Stimulated activated CD4-positive, alpha-beta T cell treated with anti-CD3 and anti-CD28 coated beads, Interleukin-1b, Interleukin-23, amount 100 ng/mL, for 24 hours (primary cell): Measurements from ENCODE around the gene HSD17B2.
"Not testable (repeated sequence)": the region's sequence is repeated elsewhere in the genome, so short reads cannot be mapped to it uniquely, and the experiment has no call there.

Experiments
- DNase-seq, 4 experiments: peaks; one replicate each; pipeline ENCODE4 v3.0.0-alpha.2; 2020; ENCODE audit warnings: low read depth in 4 of 4, low spot score in 1 of 4

HSD17B2 gene

DNA sequence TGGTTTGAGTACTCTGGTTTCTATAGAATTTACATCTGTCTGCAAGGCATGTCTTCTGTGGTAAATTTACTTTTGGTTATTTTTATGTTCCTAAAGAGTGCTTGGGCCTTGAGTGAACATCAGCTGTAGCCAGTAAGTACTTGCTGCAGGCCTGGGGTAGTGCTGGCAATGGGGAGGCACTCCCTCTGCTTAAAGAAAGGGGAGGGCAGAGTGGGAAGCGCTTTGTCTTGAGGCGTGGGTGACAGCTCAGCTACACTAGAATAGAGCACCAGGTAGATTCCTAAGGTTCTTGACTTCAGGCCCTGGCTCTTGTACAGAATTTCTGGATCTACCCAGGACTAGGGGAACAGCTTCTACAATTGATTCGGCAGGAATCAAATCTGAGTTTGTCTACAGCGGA, 84.4 kb downstream of the HSD17B2 start:
- no peak for DNase-seq

DNA sequence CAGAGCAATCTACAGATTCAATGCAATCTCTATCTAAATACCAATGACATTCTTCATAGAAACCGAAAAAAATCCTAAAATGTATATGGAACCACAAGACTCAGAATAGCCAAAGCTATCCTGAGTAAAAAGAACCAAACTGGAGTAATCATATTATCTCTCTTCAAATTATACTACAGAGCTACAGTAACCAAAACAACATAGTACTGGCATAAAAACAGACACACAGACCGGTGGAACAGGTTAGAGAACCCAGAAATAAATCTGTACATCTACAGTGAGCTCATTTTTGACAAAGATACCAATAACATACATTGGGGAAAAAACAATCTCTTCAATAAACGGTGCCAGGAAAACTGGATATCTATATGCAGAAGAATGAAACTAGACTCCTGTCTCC, 89.6 kb downstream of the HSD17B2 start:
- no peak for DNase-seq

DNA sequence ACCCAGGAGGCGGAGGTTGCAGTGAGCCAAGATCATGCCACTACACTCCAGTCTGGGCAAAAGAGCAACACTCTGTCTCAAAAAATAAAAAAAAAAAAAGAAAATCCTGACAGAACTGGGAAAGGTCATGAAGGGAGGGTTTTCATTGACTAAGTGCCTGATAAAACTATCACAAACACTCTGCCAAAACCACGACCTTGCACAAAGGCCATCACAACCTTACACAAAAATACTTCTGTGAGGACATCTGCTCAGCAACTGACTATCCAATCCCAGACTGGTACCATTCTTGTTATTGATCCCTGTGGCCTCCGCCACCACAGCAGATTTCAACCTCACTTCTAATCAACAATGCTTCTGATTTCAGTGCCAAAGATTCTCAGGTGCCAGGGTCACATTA, 94.8 kb downstream of the HSD17B2 start:
- DNase-seq = no peak

DNA sequence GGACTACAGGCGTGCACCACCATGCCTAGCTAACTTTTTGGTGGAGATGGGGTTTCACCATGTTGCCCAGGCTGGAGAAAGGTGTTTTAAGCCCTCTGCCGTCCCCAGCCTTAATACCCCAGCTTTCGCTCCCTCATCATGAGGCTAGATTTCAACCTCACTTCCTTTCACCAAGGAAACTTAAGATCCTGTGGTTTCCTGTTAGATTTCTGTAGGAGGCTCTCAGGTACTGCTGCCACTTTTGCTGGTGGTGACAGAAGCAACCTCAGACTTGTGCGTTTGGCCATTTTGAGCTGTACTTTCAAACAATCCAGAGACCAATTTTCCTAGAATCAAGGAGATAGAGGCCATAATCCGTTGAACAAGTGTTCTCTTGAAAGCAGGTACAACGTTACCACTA, 98.7 kb downstream of the HSD17B2 start:
- no peak for DNase-seq

DNA sequence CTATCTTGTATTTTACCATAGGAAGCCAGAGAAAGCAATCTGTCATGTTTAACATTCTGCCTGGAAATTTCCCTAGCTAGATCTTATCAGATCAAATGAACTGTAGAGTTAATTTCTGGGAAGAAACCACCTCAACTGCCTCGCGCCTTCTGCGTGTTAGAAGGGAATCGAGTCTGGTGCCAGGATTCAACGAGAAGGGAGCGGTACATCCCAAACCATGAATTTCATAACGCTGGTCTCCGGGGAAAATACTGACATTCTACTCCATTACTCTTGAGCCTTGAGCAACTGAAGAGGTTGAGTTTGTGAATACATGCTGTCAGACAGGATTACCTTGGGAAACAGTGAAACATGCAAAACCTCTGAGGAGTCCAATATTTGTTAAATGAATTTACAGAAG, 99.8 kb downstream of the HSD17B2 start:
- no peak for DNase-seq

DNA sequence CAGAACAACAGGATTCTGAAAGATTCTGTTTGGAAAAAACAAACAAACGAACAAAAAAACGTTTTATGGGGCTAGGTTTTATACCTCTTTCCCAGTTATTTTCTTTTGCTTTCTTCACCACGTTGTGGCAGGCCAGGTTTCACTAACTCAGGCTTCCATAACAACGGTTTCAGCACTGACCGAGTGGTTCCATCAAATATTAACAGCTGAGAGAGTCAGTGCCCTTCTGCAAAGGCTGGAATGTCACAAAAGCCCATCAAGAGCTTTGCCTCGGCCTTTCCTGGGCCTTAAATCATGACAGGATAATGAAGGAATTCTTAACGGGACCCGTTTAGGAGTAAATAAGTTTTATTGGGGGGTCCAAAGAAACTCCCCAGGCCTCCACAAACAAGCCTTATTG, 100.8 kb downstream of the HSD17B2 start:
- DNase-seq = no peak

DNA sequence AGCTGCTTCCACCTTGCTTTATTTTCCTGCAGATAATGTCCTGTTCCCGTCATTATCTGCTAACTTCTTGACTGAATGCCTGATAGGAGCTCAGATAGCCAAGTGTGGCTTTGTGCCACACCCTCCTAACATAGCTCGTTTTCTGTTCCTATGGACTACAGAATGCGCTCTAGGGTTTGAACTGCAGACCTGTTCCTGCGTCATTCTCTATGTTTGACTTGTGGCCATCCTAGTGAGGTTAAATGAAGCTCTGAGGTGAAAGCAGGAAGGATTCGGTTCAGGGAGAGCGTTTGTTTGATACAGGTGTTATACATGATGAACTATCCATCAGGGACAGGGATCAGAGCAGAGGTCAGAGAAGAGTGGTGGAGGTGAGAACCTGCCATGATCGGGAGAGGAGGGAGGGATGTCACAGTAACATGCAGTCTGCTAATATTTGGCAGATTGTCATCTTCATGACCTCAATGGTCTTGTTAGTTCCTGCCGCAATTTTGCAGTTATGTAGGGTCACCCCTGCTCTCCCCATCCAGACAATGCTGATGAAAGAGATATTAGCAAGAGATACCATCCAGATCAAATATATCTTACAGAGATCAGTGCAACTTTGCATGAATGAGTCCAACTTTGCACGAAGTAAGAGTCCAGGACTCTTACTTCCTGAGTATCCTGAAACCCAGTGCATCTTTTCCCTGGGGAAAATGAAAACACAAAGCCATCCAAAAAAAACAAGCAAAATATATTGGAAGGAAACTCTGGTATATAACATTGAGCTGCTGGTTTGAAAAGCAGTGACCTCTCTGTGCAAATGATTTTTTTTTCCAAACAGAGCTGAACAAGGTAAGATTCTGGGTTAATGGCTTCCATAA, 102.1 kb downstream of the HSD17B2 start:
- no peak for DNase-seq

DNA sequence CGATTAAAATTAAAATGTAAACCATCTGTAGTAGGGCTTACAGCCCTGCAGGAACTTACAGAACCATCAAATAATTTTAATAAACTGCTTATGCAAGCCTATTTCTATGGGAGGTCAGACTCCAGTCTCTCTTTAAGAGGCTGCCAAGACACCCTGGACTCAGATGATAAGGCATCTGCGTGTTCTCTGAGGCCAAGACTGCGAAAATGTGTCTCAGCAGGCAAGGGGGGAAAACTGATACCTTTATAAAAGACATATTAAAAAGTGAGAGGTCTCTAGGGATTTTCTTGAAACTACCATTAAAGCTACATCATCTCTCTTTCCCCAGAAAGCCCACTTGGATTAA, 102.7 kb downstream of the HSD17B2 start:
- DNase-seq = no peak

DNA sequence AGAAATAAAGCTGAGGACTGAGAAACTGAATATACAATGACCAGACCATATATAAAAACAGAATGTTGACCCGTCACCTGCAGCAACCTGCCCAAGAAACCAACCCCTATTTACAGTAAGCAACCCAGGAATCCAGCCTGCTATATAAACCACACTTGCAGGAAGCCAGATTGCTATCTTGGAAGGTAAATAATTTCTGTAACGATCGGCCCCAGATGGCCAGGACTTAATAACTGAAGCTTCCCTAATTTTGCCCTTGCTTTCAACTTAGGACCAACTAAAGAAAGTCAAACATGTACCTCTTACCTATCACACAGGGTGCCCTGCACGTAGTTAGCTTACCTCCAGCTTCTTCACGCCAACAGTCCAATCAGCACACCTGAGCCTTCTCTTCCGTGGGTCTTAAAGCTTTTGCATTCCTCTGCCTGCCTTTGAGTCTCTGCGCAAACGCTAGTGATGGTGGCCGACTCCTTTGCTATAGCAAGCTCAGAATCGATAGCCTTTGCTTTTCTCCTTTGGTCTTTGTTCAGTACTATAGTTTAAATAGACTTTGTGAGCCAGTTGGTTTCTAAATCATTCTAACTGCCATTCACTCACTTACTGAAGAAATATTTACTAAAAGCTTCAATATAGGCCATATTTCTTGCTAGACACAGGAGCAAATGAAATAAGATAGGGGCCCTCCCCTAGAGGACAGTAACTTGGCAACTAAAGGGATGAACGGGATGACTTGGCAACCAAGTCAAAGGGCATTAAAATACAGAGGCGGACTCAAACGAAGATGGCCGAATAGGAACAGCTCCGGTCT, 103.6 kb downstream of the HSD17B2 start:
- DNase-seq = no peak

DNA sequence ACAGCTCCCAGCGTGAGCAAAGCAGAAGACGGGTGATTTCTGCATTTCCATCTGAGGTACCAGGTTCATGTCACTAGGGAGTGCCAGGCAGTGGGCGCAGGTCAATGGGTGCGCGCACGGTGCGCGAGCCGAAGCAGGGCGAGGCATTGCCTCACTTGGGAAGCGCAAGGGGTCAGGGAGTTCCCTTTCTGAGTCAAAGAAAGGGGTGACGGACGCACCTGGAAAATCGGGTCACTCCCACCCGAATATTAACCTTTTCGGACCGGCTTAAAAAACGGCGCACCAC, 104.2 kb downstream of the HSD17B2 start:
- DNase-seq = not testable (repeated sequence)

DNA sequence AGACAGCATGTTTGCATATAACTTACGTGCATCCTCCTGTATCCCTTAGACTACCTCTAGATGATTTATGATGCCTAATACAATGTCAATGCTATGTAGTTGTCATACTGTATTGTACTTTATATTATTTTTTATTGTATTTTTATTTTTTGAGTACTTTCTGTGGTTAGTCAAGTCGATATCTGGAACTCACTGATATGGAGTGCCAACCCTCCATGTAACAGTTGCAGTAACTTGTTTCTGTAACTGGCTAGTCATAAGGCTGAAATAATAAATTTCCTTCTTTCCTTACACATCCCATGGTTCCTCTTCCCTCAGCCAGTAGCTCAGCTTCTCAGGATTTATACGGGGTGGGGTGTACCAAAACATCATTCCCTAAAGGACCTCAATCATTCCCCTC, 111.5 kb downstream of the HSD17B2 start:
- DNase-seq = no peak

DNA sequence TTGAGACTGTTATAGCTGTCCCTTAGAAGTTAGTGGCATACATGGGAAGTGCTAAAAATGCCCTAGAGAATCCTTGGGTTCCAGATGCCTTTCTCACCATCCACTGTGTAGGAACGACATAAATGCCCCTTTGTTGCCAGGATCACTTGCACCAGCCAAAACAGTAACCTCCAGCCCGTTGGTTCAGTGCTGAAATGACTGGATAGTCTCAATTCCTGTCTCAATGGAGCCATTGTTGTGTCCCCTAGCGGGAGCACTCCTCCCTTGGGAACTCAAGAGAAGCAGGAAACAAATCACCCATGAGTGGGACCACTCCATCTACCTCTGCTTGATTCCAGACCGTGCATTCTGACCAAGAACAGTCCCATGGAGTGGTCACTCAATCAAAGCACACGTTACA, 111.9 kb downstream of the HSD17B2 start:
- no peak for DNase-seq

DNA sequence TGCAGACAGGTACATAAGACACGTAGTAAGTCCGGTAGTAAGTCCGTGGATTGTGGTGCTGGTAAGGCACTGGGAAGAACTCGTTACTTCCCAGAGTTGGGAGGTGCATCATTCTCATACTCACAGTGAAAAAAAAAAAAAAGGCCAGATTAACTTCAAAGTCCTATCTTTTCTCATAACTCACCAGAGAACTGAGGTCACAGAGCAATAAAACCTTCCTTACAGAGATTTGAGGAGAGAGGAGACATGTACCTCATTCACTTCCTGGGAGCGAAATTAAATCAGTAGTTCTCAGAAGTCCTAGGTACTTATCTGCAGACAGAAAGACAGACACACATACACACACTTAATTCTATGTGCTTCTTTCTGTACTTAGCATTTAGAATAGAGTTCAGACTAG, 112.5 kb downstream of the HSD17B2 start:
- no peak for DNase-seq
